Stimulated activated CD8-positive, alpha-beta memory T cell treated with anti-CD3 and anti-CD28 coated beads, Interleukin-4, amount 100 ng/mL, for 1 hour (primary cell): ENCODE data around the gene GDNF.
"Not testable (repeated sequence)": the region's sequence is repeated elsewhere in the genome, so short reads cannot be mapped to it uniquely, and the experiment has no call there.

Experiments used
- DNase-seq, 2 donors: peaks; one replicate each; pipeline ENCODE4 v3.0.0-alpha.2; 2020; ENCODE audit warnings: low read depth in 2 of 2, low spot score in 1 of 2

GDNF gene

GRCh38 chr5:37786862-37787519 lies 52.9 kb downstream of the GDNF start:
- no peak for DNase-seq

- no peak for DNase-seq
These were observed 53.4 kb downstream of the GDNF start for GRCh38 chr5:37786416-37786815.

GRCh38 chr5:37781409-37781808 lies 58.4 kb downstream of the GDNF start:
- DNase-seq = not testable (repeated sequence)

- no peak for DNase-seq
These were observed 62.3 kb downstream of the GDNF start for GRCh38 chr5:37777432-37778130.

GRCh38 chr5:37776826-37777225 lies 63.0 kb downstream of the GDNF start:
- DNase-seq = no peak

- no peak for DNase-seq
These were observed 64.8 kb downstream of the GDNF start for GRCh38 chr5:37774912-37775483.

- DNase-seq = no peak
These were observed 66.0 kb downstream of the GDNF start for GRCh38 chr5:37773809-37774208.

GRCh38 chr5:37772255-37772654 lies 67.6 kb downstream of the GDNF start:
- DNase-seq = no peak

GRCh38 chr5:37771731-37772130 lies 68.1 kb downstream of the GDNF start:
- DNase-seq = no peak

GRCh38 chr5:37771203-37771611 lies 68.6 kb downstream of the GDNF start:
- DNase-seq = no peak

- DNase-seq = no peak
These were observed 69.1 kb downstream of the GDNF start for GRCh38 chr5:37770786-37771185.

- no peak for DNase-seq
These were observed 70.0 kb downstream of the GDNF start for GRCh38 chr5:37769840-37770239.

- DNase-seq = no peak
These were observed 70.7 kb downstream of the GDNF start for GRCh38 chr5:37769108-37769507.

- DNase-seq = no peak
These were observed 71.5 kb downstream of the GDNF start for GRCh38 chr5:37768371-37768770.

GRCh38 chr5:37767961-37768360 lies 71.9 kb downstream of the GDNF start:
- DNase-seq = no peak

GRCh38 chr5:37767251-37767650 lies 72.6 kb downstream of the GDNF start:
- DNase-seq = no peak
